ENCODE measurements around the gene C14orf119.

C14orf119 gene

DNA sequence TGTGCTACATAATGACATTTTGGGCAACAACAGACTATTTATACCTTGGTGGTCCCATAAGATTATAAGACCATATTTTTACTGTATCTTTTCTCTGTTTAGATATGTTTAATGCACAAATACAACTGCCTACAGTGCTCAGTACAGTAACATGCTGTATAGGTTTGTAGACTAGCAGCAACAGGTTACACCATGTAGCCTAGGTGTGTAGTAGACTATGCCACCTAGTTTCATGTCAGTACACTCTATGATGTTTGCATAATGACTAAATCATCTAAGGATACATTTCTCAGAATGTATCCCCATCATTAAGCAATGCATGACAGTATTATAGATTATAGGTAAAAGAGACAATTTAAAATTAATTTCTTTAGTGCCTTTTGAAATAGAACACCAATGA lies 54.4 kb downstream of the C14orf119 start:
- DNase-seq (ENCODE audit: low read depth) = no peak

Data from activated T-cell treated with anti-CD3 and anti-CD28 coated beads for 1 hour (primary cell).